Fibroblast of skin of right biceps (primary cell): Measurements from ENCODE around the gene PPFIA3.
A peak's percentile ranks its signal among the peaks of the same experiment; 100 is the strongest.

Experiments used
- DNase-seq: peaks from one replicate; pipeline ENCODE4 v3.0.0-alpha.2; 2013

The PPFIA3 gene

DNA sequence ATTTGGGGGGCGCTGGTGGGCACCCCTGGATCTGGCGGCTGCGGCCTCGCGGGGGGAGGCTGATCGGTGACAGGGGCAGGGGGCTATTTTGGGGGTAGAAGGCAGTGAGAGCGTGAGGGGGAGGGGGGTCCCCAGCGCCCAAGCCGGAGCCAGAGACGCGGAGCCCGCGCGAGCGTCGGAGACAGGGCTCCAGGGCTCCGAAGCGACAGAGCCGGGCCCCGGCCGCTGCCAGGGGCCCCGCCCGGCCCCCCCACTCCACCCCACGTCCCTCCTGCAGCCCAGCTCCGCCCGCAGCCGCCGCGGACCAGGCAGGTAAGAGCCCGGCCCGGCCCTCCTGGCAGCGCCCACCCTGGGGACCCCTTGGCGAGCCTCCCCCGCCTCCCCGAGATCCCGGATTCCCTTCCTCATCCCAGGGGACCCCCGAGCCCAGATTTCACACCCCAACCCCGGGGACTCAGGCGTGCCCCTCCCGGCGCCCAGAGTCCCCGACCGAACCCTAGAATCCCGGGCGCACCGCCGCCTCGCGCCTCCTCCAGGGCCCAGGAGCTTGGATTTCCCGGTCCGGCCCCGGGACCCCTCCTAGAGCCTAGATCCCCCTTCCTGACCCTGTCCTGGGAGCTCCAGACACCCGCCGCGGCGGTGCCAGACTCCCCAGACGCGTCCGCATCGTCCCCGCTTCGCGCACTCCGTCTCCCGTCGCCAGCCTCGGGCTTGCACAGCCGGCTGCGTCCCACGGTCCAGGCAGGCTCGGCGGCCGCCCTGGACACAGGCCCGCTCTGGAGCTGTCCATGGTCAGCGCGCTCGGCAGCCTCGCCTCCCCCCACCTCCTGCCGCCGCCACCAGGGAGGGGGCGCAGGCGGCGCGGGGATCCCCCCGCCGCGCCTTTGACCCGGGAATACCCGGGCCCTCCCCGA, at the start of gene PPFIA3:
PPFIA3 (plus strand) TSS at position 134 of the 914 bp plus-strand sequence. CDS start 8,330 bp downstream, outside the sequence.
- DNase-seq: peak; percentile 55

- no peak for DNase-seq
These were observed 48.9 kb upstream of the PPFIA3 start for GRCh38 chr19:49070416-49070815.

DNA sequence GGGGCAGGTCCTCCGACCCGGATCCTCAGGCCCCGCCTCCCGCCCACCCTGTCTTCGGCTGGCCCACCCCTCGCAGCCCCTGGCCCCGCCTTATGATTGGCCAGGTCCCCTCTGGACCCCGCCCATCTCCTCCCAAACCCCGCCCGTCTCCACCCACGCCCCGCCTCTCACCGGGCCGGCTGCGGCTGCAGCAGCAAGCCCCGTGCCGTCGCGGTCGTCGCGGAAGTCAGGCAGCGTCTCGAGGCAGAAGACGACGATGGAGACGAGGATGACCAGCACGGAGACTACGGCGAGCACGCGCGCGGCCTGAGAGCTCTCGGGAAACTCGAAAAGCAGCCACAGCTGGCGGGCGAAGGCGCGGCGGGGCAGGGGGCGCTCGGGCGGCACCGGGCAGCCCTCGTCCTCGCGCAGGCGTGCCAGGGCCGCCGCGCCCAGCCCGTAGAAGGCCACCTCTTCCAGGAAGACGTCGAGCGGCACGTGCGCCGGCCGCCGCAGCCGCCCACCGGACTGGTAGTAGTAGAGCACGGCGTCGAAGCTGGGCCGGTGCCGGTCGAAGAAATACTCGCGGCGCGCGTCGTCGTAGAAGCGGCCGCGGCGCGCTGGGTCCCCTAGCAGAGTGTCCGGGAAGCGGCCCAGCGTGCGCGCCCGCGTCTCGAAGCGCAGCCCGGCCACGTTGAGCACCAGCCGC, 47.3 kb upstream of the PPFIA3 start:
- DNase-seq: peak; percentile 22

DNA sequence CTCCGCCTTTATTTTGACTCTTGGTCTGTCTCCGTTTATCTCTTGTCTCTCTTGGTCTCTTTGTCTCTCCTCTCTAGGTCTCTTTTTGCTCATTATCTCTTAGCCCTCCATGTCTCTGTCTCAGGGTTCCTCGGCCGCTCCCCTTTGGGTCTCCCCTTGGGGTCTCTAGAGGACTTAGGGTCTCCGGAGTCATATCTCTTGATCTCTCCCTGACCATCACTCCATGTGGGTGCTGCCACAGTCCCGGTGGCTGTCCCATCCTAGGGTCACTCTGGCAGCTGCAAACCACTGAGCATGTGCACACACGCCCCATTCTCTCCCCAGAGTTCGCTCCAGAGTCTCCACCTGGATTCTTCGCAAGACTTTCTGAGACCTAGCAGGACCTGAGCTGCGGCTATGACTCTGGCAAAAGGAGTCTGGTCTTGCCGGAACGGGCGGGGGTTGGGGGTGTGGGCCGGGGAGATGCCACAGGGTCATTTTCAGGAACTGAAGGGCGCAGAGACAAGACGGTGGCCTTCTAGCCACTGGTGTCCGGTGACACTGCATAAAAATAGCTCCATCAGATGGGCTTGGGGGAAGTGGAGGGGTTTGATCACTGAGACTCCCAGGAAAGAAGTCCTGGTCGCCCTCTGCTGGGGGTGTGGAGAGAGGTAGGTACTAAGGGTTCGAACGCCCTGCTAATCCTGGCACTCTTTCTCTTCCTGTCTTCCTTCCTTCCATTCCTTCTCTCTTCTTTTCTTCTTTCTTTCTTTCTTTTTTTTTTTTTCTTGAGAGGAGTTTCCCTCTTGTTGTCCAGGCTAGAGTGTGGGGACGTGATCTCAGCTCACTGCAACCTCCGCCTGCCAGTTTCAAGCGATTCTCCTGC, 45.6 kb upstream of the PPFIA3 start:
- peak; percentile 53 for DNase-seq

GRCh38 chr19:49074869-49075268, 44.5 kb upstream of the PPFIA3 start:
- peak; percentile 41 for DNase-seq

DNA sequence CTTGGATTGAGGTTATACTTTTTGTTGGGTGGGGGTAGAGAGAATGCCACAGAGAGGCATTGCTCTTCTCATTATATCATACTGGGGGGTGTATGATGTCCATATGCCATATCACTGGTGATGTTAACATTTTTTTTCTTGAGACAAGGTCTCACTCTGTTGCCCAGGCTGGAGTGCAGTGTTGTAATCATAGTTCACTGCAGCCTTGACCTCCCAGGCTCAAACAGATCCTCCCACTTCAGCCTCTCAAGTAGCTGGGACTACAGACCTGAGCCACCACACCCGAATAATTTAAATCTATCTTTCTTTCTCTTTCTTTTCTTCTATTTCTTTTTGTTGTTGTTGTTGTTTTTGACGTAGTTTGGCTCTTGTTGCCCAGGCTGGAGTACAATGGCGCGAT, 39.0 kb upstream of the PPFIA3 start:
- no peak for DNase-seq

- no peak for DNase-seq
These were observed 38.1 kb upstream of the PPFIA3 start for GRCh38 chr19:49081273-49081672.

DNA sequence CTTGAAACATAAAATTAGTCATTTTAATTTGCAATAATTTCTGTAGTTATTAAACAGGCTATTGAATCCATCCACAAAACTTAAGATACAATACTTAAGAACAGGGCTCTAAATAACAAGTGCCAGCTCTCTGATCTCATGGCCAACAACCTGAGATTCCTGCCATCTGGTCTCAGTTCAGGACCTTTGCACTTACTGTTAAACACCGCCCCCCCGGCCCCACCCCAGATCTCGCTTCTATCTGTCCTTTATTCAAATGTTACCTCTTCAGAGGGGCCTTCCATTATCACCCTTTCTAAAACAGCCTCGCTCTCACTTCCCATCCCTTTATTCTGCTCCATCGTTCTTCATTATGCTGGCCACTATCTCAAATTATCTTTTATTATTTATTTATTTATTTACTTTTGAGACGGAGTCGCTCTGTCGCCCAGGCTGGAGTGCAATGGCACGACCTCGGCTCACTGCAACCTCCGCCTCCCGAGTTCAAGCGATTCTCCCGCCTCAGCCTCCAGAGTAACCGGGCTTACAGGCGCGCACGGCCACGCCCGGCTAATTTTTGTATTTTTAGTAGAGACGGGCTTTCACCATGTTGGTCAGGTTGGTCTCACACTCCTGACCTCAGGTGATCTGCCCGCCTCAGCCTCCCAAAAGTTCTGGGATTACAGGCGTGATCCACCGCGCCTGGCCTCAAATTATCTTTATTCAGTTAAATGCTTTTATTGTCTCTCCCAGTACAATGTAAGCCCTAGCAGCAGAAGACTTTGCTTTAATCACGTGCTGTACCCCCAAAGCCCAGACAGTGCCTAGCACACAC, 34.9 kb upstream of the PPFIA3 start:
- no peak for DNase-seq

- peak; percentile 100 for DNase-seq
These were observed 34.1 kb upstream of the PPFIA3 start, which contains the start of gene SNRNP70 for GRCh38 chr19:49085020-49085867. TSS of gene SNRNP70 (plus strand) at chr19:49085451. CDS start at chr19:49086415, 964 bp downstream.

GRCh38 chr19:49085868-49086232, 33.5 kb upstream of the PPFIA3 start:
- DNase-seq: no peak

GRCh38 chr19:49086296-49086695, 33.0 kb upstream of the PPFIA3 start:
- no peak for DNase-seq

- no peak for DNase-seq
These were observed 27.8 kb upstream of the PPFIA3 start for GRCh38 chr19:49091391-49092038.

DNA sequence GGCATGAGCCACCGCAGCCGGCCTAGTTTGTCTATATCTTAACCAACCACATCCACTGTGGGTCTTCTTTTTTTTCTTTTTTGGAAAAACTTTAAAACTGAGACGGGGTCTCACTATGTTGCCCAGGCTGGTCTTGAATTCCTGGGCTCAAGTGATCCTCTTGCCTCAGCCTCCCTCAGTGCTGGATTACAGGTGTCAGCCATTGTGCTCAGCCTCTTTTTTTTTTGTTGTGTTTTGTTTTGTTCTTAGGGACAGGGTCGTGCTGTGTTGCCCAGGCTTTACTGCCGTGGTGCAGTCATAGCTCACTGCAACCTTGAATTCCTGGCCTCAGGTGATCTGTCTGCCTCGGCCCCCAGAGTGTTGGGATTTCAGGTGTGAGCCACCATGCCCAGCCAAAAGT, 26.7 kb upstream of the PPFIA3 start:
- DNase-seq: no peak

DNA sequence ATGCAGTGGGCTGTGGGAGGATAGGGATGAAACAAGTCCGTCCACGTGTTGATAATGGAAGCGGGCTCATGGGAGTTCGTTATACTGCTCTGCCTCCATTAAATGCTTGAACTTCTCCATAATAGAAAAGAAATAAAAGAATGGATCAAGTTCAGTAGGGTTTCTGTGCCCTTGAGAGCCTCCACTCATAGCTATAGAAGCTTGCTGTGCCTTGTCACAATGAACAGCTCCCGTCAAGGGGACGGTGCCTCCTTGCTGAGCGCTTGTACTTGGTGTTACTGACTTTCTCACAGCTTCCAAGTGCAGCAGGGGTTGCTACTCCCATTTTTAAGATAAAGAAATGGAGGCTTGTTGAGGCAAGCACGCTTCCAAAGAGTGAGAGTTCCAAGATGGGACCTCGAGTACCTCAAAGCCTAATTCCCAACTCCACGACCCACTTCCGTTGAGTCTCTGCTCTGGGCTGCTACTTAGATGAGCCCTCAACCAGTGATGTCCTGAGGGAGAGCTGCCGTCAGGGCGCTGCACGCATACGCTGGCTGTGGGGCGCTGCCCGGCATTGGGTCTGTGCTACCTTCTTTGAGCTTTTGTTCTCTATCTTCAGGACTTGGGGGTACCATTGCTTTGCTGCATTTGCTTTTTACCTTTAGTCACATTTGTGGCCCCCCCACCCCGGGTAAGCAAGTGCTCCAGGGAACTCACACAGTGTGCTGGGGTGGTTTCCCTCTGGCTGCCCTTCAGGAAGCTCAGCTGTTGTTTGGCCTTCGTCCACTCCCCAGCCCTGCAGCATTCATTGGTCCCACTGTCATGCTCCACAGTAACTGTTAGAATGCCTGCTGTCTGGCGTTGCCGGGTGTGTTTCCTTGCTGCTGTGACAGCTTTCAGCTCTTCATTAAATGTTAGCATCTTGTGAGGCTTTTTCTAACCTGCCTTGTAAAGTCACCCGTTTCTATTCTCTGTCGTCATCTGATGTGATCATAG, 24.6 kb upstream of the PPFIA3 start:
- no peak for DNase-seq

- peak; percentile 60 for DNase-seq
These were observed 21.7 kb upstream of the PPFIA3 start for GRCh38 chr19:49097453-49098288.

- DNase-seq: no peak
These were observed 20.5 kb upstream of the PPFIA3 start for GRCh38 chr19:49098795-49099194.

DNA sequence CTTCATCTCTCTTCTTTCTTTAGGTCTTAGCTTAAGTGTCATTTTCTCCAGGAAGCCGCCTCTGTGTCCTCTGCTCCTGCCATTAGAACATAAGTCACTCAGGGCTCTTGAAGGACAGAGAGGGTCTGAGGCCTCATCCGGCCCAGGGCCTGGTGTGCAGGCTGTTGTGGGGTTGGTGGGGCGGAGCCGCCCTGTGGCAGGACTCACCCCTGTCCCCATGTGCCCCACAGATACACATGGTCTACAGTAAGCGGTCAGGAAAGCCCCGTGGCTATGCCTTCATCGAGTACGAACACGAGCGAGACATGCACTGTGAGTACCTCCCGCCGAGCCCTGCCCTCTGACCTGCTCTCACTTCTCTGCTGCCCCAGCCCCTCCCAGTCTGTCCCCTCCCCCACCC, 18.2 kb upstream of the PPFIA3 start:
- DNase-seq: no peak

GRCh38 chr19:49102303-49102702, 17.0 kb upstream of the PPFIA3 start:
- no peak for DNase-seq
